ENCODE measurements around the gene PCED1B.

- TF ChIP-seq POLR2A (IDR thresholded peaks at IDR 0.05) (no peak), CTCF (IDR thresholded peaks at IDR 0.05) (no peak)
Measured at GRCh38 chr12:47205532-47206449, 126.4 kb downstream of the PCED1B start.
